Right renal cortex interstitium (tissue), 3 donors: ENCODE data around the gene PCDHA13. TPM values are rescaled to one million over a fixed set of nuclear protein-coding genes. Genes with fewer than 3 reads are reported as not detected.
"Not testable (repeated sequence)": the region's sequence is repeated elsewhere in the genome, so short reads cannot be mapped to it uniquely, and the experiment has no call there.

Experiments used
- DNase-seq, 3 donors: peaks; one replicate each; pipeline ENCODE4 v3.0.0-alpha.2; 2013; ENCODE audit warnings: low read depth in 3 of 3, low spot score in 2 of 3
- polyA plus RNA-seq, 3 donors: library from polyadenylated mRNA; unstranded; fragments of 120-200 nt; gene quantifications; one replicate each; pipeline ENCODE4 v1.2.1, GENCODE V29; 2013; ENCODE audit not compliant: insufficient read length in 3 of 3

The PCDHA13 gene
- polyA plus RNA-seq, result under 1 TPM in 1 of 3 donors, not detected in 2; 0.08 TPM

DNA sequence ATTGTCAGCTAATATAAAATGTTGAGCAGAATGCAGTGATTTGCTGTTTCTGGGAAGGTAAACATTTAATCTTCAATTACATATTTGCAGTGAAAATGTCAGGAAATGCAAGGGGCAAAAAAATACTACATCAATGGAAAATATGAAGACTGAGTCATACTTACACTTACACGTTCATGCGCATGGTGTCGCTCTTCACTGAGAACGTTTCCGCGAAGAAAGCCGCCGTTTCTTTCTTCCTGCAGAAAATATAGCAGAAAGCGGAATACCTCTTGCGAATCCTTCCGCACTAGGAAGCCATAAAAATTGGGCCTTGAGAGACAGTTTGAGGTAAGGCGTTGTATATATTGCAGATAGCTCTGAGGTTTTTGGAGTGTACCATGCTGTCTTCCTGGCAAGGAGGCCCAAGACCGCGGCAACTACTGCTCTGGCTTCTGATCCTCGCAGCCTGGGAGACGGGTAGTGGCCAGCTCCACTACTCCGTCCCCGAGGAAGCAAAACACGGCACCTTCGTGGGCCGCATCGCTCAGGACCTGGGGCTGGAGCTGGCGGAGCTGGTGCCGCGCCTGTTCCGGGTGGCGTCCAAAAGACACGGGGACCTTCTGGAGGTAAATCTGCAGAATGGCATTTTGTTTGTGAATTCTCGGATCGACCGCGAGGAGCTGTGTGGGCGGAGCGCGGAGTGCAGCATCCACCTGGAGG, at the start of gene PCDHA13:
TSS of gene PCDHA13 (plus strand) at position 236 of the 702 bp plus-strand sequence. CDS start at position 381, 145 bp downstream.
- no peak for DNase-seq

DNA sequence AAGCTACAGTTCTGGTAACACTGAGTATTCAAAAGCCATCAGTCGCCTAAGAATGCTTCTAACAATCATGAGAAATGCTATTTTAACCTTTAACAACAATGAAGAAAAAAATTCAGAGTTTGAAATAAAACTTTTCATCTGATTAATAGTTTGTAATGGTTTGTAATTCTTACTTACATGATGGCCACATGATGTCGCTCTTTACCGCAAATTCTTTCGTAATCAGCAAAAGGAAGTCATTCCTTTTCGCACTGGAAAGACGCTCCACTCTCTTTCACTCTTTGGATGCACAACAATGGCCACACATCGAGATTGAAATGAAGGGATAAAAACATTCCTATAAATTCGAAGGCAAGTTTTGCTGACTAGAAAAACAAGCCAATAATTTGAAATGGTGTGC, 47.9 kb upstream of the PCDHA13 start, which contains the start of gene PCDHA7:
TSS of gene PCDHA7 (plus strand) at position 277 of the 400 bp plus-strand sequence. CDS start at position 392, 115 bp downstream.
- no peak for DNase-seq

DNA sequence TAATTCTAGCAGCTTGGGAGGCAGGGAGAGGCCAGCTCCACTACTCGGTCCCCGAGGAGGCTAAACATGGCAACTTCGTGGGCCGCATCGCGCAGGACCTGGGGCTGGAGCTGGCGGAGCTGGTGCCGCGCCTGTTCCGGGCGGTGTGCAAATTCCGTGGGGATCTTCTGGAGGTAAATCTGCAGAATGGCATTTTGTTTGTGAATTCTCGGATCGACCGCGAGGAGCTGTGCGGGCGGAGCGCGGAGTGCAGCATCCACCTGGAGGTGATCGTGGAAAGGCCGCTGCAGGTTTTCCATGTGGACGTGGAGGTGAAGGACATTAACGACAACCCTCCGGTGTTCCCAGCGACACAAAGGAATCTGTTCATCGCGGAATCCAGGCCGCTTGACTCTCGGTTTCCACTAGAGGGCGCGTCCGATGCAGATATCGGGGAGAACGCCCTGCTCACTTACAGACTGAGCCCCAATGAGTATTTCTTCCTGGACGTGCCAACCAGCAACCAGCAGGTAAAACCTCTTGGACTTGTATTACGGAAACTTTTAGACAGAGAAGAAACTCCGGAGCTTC, 47.4 kb upstream of the PCDHA13 start:
- not testable (repeated sequence) for DNase-seq

DNA sequence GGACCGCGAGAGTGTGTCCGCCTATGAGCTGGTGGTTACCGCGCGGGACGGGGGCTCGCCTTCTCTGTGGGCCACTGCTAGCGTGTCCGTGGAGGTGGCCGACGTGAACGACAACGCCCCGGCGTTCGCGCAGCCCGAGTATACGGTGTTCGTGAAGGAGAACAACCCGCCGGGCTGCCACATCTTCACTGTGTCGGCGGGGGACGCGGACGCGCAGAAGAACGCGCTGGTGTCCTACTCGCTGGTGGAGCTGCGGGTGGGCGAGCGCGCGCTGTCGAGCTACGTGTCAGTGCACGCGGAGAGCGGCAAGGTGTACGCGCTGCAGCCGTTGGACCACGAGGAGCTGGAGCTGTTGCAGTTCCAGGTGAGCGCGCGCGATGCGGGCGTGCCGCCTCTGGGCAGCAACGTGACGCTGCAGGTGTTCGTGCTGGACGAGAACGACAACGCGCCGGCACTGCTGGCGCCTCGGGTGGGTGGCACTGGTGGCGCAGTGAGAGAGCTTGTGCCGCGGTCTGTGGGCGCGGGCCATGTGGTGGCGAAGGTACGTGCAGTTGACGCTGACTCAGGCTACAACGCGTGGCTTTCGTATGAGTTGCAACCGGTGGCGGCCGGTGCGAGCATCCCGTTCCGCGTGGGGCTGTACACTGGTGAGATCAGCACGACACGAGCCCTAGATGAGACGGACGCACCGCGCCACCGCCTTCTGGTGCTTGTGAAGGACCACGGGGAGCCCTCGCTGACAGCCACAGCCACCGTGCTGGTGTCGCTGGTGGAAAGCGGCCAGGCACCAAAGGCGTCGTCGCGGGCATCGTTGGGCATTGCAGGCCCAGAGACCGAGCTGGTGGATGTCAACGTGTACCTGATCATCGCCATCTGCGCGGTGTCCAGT, 46.1 kb upstream of the PCDHA13 start:
- DNase-seq, result no peak

GRCh38 chr5:140840978-140841962, 40.7 kb upstream of the PCDHA13 start, which contains the start of gene PCDHA8:
TSS of gene PCDHA8 (plus strand) at chr5:140841187. CDS start at chr5:140841322, 135 bp downstream.
- DNase-seq, result no peak

DNA sequence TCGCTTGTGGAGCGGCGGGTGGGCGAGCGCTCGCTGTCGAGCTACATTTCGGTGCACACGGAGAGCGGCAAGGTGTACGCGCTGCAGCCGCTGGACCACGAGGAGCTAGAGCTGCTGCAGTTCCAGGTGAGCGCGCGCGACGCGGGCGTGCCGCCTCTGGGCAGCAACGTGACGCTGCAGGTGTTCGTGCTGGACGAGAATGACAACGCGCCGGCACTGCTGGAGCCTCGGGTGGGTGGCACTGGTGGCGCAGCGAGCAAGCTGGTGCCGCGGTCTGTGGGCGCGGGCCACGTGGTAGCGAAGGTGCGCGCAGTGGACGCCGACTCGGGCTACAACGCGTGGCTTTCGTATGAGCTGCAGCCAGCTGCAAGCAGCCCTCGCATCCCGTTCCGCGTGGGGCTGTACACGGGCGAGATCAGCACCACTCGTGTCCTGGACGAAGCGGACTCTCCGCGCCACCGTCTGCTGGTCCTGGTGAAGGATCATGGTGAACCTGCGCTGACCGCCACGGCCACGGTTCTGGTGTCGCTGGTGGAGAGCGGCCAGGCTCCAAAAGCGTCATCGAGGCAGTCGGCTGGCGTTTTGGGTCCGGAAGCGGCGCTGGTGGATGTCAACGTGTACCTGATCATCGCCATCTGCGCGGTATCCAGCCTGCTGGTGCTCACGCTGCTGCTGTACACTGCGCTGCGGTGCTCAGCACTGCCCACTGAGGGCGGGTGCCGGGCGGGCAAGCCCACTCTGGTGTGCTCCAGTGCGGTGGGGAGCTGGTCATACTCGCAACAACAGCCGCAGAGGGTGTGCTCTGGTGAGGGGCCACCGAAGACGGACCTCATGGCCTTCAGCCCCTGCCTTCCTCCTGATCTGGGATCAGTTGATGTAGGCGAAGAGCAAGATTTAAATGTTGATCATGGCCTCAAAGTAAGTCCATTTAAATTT, 38.9 kb upstream of the PCDHA13 start:
- no peak for DNase-seq

- DNase-seq, result not testable (repeated sequence)
These were observed 33.5 kb upstream of the PCDHA13 start, which contains the start of gene PCDHA9 for GRCh38 chr5:140848139-140849102. TSS of gene PCDHA9 (plus strand) at chr5:140848382. CDS start at chr5:140848496, 114 bp downstream.

GRCh38 chr5:140849831-140850634, 31.9 kb upstream of the PCDHA13 start:
- not testable (repeated sequence) for DNase-seq

DNA sequence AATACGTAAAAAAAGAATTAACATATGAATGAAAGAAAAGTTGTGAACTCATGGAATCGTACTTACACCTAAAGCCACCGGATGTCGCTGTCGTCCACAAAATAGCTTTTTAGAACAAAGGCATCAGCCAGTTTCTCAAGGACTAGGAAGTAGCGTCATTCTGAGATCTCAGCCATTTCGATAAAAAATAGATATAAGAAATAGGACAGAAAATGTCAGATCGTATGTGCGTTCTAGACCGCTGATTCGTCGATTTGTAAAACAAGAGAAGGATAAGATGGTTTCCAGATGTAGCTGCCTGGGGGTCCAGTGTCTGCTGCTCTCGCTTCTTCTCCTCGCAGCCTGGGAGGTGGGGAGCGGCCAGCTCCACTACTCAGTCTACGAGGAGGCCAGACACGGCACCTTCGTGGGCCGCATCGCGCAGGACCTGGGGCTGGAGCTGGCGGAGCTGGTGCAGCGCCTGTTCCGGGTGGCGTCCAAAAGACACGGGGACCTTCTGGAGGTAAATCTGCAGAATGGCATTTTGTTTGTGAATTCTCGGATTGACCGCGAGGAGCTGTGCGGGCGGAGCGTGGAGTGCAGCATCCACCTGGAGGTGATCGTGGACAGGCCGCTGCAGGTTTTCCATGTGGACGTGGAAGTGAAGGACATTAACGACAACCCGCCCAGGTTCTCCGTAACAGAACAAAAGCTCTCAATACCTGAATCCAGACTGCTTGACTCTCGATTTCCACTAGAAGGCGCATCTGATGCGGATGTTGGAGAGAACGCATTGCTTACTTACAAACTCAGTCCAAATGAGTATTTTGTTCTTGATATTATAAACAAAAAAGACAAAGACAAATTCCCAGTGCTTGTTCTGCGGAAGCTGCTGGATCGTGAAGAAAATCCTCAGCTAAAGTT, 25.9 kb upstream of the PCDHA13 start, which contains the start of gene PCDHA10:
TSS of gene PCDHA10 (plus strand) at position 126 of the 903 bp plus-strand sequence. CDS start at position 278, 152 bp downstream.
- DNase-seq, result no peak

GRCh38 chr5:140857177-140857986, 24.5 kb upstream of the PCDHA13 start:
- DNase-seq, result no peak

GRCh38 chr5:140857987-140858240, 24.0 kb upstream of the PCDHA13 start:
- DNase-seq, result no peak

DNA sequence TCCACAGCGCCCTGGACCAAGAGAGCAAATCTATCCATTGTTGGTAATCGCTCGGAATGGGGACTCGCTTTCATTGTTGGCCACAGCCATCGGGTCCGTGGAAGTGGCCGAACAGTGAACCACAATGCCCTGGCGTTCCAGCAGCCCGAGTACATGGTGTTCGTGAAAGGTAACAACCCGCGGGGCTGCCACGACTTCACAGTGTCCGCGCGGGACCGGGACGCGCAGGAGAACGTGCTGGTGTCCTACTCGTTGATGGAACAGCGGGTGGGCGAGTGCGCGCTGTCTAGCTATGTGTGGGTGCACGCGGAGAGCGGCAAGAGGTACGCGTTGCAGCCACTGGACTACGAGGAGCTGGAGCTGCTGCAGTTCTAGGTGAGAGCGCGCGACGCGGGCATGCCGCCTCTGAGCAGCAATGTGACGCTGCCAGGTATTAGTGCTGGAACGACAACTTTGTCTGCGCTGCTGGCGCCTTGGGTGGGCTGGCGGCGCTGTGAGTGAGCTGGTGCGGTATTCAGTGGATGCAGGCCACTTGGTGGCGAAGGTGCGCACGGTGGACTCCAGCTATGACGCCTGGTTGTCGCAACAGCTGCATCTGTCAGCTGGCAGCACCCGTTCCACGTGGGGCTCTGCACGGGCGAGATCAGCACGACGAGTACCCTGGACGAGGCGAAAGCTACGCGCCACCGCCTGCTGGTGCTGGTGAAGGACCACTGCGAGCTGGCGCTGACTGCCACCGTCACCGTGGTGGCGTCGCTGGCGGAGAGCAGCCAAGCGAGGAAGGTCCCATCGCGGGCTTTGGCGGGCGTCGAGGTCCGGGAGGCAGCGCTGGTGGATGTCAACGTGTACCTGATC, 19.3 kb upstream of the PCDHA13 start:
- DNase-seq, result no peak

DNA sequence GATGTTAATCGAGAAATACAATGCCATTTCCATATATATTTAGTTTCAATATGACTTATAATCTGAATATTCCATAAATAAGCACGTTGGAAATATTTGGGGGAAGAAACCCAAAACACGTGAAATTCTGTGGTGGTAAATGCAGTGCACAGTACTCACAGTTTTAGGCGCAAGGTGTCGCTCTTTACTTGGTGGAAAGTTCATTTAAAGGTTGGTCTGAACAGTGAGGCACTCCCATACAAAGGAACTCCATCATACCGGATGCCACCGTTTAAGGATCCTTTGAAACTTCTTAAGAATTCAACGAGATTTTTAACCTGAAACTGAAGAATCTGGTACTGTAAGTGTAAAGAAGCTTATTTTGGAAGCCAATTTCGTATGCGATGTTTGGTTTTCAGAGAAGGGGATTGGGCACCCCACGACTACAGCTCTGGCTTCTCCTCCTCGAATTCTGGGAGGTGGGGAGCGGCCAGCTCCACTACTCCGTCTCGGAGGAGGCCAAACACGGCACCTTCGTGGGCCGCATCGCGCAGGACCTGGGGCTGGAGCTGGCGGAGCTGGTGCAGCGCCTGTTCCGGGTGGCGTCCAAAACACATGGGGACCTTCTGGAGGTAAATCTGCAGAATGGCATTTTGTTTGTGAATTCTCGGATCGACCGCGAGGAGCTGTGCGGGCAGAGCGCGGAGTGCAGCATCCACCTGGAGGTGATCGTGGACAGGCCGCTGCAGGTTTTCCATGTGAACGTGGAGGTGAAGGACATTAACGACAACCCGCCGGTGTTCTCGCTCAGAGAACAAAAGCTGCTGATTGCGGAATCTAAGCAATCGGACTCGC, 13.0 kb upstream of the PCDHA13 start, which contains the start of gene PCDHA11:
TSS of gene PCDHA11 (plus strand) at position 237 of the 834 bp plus-strand sequence. CDS start at position 384, 147 bp downstream.
- DNase-seq, result no peak
